AG04449 (cell line): ENCODE measurements around the gene PPP1CA.

ENCODE experiments used
- CTCF ChIA-PET: fragments of 350-600 bp; formaldehyde crosslinking; extraction: SDS; loops from one replicate; lab custom pipeline; 2021; ENCODE audit warnings: antibody characterized with exemption; lab: Yijun Ruan, JAX
- POLR2A ChIA-PET: fragments of 400-600, 350-600 bp; formaldehyde crosslinking; extraction: SDS; loops from one replicate; lab custom pipeline; 2020; ENCODE audit warnings: antibody characterized with exemption, inconsistent platforms; lab: Yijun Ruan, JAX
- DNase-seq: peaks from one replicate; pipeline ENCODE4 v3.0.0-alpha.2; 2010; ENCODE audit warnings: low read depth, low spot score
- H3K4me3 ChIP-seq: 2 replicates; pipeline ENCODE4 v1.5.1; 2011; ENCODE audit warnings: low read depth, mild to moderate bottlenecking, control low read depth, low read length
- CTCF ChIP-seq: IDR thresholded peaks from one replicate; pipeline ENCODE4 v1.5.1; 2011; ENCODE audit warnings: mild to moderate bottlenecking, moderate library complexity, low read length, control low read depth, inconsistent platforms; ENCODE audit not compliant: insufficient read depth; ENCODE audit errors: missing control alignments

The PPP1CA gene

GRCh38 chr11:67401495-67402191, at the start of gene PPP1CA:
Gene PPP1CA (minus strand): TSS chr11:67401858. CDS start chr11:67401782, 76 bp downstream.
- TF ChIP-seq CTCF, result peak; percentile 33
- H3K4me3 ChIP-seq, result peak within 1 kb of the TSS; percentile 86
- CTCF ChIA-PET, result interaction anchor here (0.5 to 47.5 kb wide), 24 partner anchors 10 to 399 kb away, joined by 3 to 2108 read pairs (median 4); partner anchors contain the start of genes CARNS1, CDK2AP2, CLCF1 and NUDT8
- no peak for DNase-seq
- POLR2A ChIA-PET, result interaction anchor here (0.5 to 2.4 kb wide), 15 partner anchors 10 to 140 kb away, joined by 3 to 31 read pairs (median 3); partner anchors contain the start of genes AIP, PTPRCAP, RAD9A and RPS6KB2

GRCh38 chr11:67450796-67451657, 49.4 kb upstream of the PPP1CA start:
- ChIA-PET CTCF (no interaction called here), POLR2A (no interaction called here)
- H3K4me3 ChIP-seq, result no peak overlapping the region
- no peak for TF ChIP-seq CTCF
- no peak for DNase-seq

- CTCF ChIA-PET, result no interaction called here
- POLR2A ChIA-PET, result no interaction called here
These were observed 47.6 kb upstream of the PPP1CA start for GRCh38 chr11:67449116-67449844.

GRCh38 chr11:67448220-67448609, 46.6 kb upstream of the PPP1CA start:
- no peak for TF ChIP-seq CTCF
- CTCF ChIA-PET, result no interaction called here
- no peak overlapping the region for H3K4me3 ChIP-seq
- no peak for DNase-seq
- POLR2A ChIA-PET, result no interaction called here

More at GRCh38 chr11:67449116-67449844, 47.6 kb upstream of the PPP1CA start:
- no peak for TF ChIP-seq CTCF
- DNase-seq, result no peak
- no peak overlapping the region for H3K4me3 ChIP-seq

- POLR2A ChIA-PET, result no interaction called here
- no peak overlapping the region for H3K4me3 ChIP-seq
- CTCF ChIA-PET, result no interaction called here
- TF ChIP-seq CTCF, result no peak
- DNase-seq, result no peak
These were observed 43.9 kb upstream of the PPP1CA start for GRCh38 chr11:67445515-67445914.
